Measurements from ENCODE around the gene CNTN1.

The CNTN1 gene

GRCh38 chr12:40792792-40793386 is 100.7 kb downstream of the CNTN1 start:
- no peak overlapping the region for H3K4me3 ChIP-seq (ENCODE audit: low read depth, low read length)
- TF ChIP-seq CTCF (IDR thresholded peaks at IDR 0.05; ENCODE audit: low read depth, low read length) = no peak
- no peak for DNase-seq (ENCODE audit: low read depth, low spot score)
- in situ Hi-C loops (cut with HindIII; ENCODE audit: low sequenced_read_pairs) = no loop called here

- in situ Hi-C loops (cut with HindIII; ENCODE audit: low sequenced_read_pairs) = no loop called here
- no peak for DNase-seq (ENCODE audit: low read depth, low spot score)
- H3K4me3 ChIP-seq (ENCODE audit: low read depth, low read length) = no peak overlapping the region
- no peak for TF ChIP-seq CTCF (IDR thresholded peaks at IDR 0.05; ENCODE audit: low read depth, low read length)
Observed at GRCh38 chr12:40793471-40793870, 101.2 kb downstream of the CNTN1 start.

- DNase-seq (ENCODE audit: low read depth, low spot score) = no peak
- no peak for TF ChIP-seq CTCF (IDR thresholded peaks at IDR 0.05; ENCODE audit: low read depth, low read length)
- in situ Hi-C loops (cut with HindIII; ENCODE audit: low sequenced_read_pairs) = no loop called here
- no peak overlapping the region for H3K4me3 ChIP-seq (ENCODE audit: low read depth, low read length)
Observed at GRCh38 chr12:40794087-40794486, 101.8 kb downstream of the CNTN1 start.

- in situ Hi-C loops (cut with HindIII; ENCODE audit: low sequenced_read_pairs) = no loop called here
- no peak for DNase-seq (ENCODE audit: low read depth, low spot score)
- TF ChIP-seq CTCF (IDR thresholded peaks at IDR 0.05; ENCODE audit: low read depth, low read length) = no peak
- no peak overlapping the region for H3K4me3 ChIP-seq (ENCODE audit: low read depth, low read length)
Observed at GRCh38 chr12:40801082-40801481, 108.8 kb downstream of the CNTN1 start.

GRCh38 chr12:40801861-40802260 is 109.6 kb downstream of the CNTN1 start:
- no peak for TF ChIP-seq CTCF (IDR thresholded peaks at IDR 0.05; ENCODE audit: low read depth, low read length)
- DNase-seq (ENCODE audit: low read depth, low spot score) = no peak
- in situ Hi-C loops (cut with HindIII; ENCODE audit: low sequenced_read_pairs) = no loop called here
- H3K4me3 ChIP-seq (ENCODE audit: low read depth, low read length) = no peak overlapping the region

GRCh38 chr12:40802656-40803055 is 110.4 kb downstream of the CNTN1 start:
- DNase-seq (ENCODE audit: low read depth, low spot score) = no peak
- no peak overlapping the region for H3K4me3 ChIP-seq (ENCODE audit: low read depth, low read length)
- in situ Hi-C loops (cut with HindIII; ENCODE audit: low sequenced_read_pairs) = no loop called here
- TF ChIP-seq CTCF (IDR thresholded peaks at IDR 0.05; ENCODE audit: low read depth, low read length) = no peak

Measured in astrocyte of the spinal cord (primary cell).